GM18517 (cell line): ENCODE measurements around the gene MAX.

Experiments
- ATAC-seq: cut with Tn5 transposase; IDR thresholded peaks from one replicate; pipeline ENCODE4 v1.9.1; 2021; ENCODE audit warnings: mild to moderate bottlenecking, moderate library complexity; ENCODE audit not compliant: unreplicated experiment

Gene MAX

GRCh38 chr14:65074449-65075150 is 27.7 kb downstream of the MAX start:
- ATAC-seq: no peak

GRCh38 chr14:65073605-65074201 is 28.6 kb downstream of the MAX start:
- ATAC-seq: no peak

- no peak for ATAC-seq
Measured at GRCh38 chr14:65072937-65073336, 29.4 kb downstream of the MAX start.

- ATAC-seq: no peak
Measured at GRCh38 chr14:65072256-65072655, 30.1 kb downstream of the MAX start.

- ATAC-seq: no peak
Measured at GRCh38 chr14:65071544-65071943, 30.8 kb downstream of the MAX start.

- no peak for ATAC-seq
Measured at GRCh38 chr14:65070471-65070976, 31.8 kb downstream of the MAX start.

GRCh38 chr14:65069874-65070413 is 32.4 kb downstream of the MAX start:
- ATAC-seq: no peak

- ATAC-seq: no peak
Measured at GRCh38 chr14:65065719-65066118, 36.6 kb downstream of the MAX start.

- ATAC-seq: no peak
Measured at GRCh38 chr14:65062096-65063075, 39.9 kb downstream of the MAX start.

GRCh38 chr14:65057695-65058094 is 44.6 kb downstream of the MAX start:
- ATAC-seq: no peak

GRCh38 chr14:65054471-65055085 is 47.7 kb downstream of the MAX start:
- ATAC-seq: no peak

- ATAC-seq: no peak
Measured at GRCh38 chr14:65053466-65053865, 48.9 kb downstream of the MAX start.

GRCh38 chr14:65052832-65053231 is 49.5 kb downstream of the MAX start:
- no peak for ATAC-seq

GRCh38 chr14:65045709-65046108 is 56.6 kb downstream of the MAX start:
- no peak for ATAC-seq

GRCh38 chr14:65045006-65045405 is 57.3 kb downstream of the MAX start:
- no peak for ATAC-seq

- no peak for ATAC-seq
Measured at GRCh38 chr14:65044596-65044959, 57.7 kb downstream of the MAX start.

GRCh38 chr14:65043893-65044595 is 58.3 kb downstream of the MAX start:
- ATAC-seq: no peak

- ATAC-seq: no peak
Measured at GRCh38 chr14:65042731-65043372, 59.5 kb downstream of the MAX start.

GRCh38 chr14:65042296-65042695 is 60.0 kb downstream of the MAX start:
- ATAC-seq: no peak
